Fibroblast of skin of scalp (primary cell): Measurements from ENCODE around the gene CDC42BPA.

Experiments used
- DNase-seq: peaks from one replicate; pipeline ENCODE4 v3.0.0-alpha.2; 2013

CDC42BPA gene

GRCh38 chr1:226943156-226943555 is 375.1 kb downstream of the CDC42BPA start:
- no peak for DNase-seq

GRCh38 chr1:226942392-226942791 is 375.9 kb downstream of the CDC42BPA start:
- no peak for DNase-seq

- DNase-seq, result no peak
Measured at GRCh38 chr1:226940806-226941067, 377.6 kb downstream of the CDC42BPA start.

- DNase-seq, result peak; percentile 100
Measured at GRCh38 chr1:226940029-226940805, 378.1 kb downstream of the CDC42BPA start, which contains the start of gene COQ8A. Gene COQ8A, plus strand, starts transcription at chr1:226940294. Its CDS starts 21,092 bp downstream, at chr1:226961386.
